HPDE6-E6E7 (cell line): ENCODE data around the gene RWDD1.
"Not testable (repeated sequence)": the region's sequence is repeated elsewhere in the genome, so short reads cannot be mapped to it uniquely, and the experiment has no call there.

ENCODE experiments used
- DNase-seq: peaks from one replicate; pipeline ENCODE4 v3.0.0; 2011; ENCODE audit warnings: missing footprints; ENCODE audit errors: extremely low spot score

RWDD1 gene

DNA sequence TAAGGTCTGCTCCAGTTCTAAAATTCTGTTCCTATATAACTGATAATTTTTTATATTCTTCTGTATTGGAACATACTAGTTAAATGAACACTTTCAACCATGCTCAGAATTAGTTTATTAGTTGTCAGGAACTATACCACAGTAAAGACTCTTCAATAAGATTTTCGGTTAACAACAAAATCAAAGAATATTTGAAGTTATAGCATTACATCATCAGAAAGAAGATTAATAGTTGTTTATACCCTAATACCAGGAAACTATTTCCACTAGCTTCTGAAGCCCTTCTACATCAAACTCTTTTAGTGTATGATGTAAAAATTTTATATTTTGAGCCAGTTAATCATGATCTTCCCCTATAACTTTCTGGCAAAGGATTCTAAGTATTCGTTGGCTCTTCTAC is 11.2 kb upstream of the RWDD1 start:
- no peak for DNase-seq

- peak; percentile 21 for DNase-seq
Observed at GRCh38 chr6:116561377-116562018, 9.8 kb upstream of the RWDD1 start.

- no peak for DNase-seq
Observed at GRCh38 chr6:116562019-116562403, 9.3 kb upstream of the RWDD1 start.

- DNase-seq: no peak
Observed at GRCh38 chr6:116562614-116563013, 8.7 kb upstream of the RWDD1 start.

- DNase-seq: no peak
Observed at GRCh38 chr6:116563830-116564229, 7.5 kb upstream of the RWDD1 start.

GRCh38 chr6:116564311-116564710 is 7.0 kb upstream of the RWDD1 start:
- DNase-seq: no peak

- no peak for DNase-seq
Observed at GRCh38 chr6:116564921-116565872, 6.1 kb upstream of the RWDD1 start.

DNA sequence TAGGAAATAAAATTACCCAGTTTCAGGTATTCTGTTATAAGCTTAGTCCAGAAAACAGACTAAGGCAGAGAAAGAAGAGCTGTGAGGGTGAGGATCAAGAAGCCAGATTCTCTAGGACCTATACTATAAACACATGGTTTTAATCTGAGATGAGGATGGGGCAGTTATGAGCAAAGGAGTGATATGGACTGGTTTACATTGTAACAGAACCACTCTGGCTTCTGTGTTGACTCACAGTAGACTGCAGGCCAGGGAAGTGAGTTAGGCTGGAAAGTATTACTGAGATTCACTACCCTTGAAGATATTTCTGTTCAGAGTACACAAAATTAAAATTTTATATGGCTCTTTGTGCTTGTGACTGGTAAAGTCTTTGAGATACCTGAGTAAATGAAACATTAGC is 3.2 kb upstream of the RWDD1 start:
- DNase-seq: no peak

GRCh38 chr6:116568821-116569755 is 2.2 kb upstream of the RWDD1 start:
- no peak for DNase-seq

- no peak for DNase-seq
Observed at GRCh38 chr6:116571683-116572000, 338 bp downstream of the RWDD1 start.

DNA sequence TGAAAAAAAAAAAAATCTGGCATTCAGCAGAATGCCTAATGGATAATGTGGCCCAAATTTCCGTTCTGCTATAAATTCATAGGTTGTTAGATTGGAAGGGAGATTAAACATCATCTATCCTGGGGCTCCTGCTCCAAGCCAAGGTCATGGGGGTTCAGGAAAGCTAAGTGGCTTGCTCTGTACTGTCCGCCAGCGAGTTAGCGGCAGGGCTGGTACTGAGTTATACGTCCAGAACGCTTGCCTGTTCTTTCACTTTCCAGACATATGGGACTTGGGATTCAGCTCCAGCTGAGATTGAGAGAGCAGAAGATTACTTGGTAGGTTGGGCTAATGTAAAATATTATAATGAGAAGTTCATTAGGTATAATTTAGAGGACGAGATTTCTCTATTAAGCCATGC is 858 bp downstream of the RWDD1 start:
- DNase-seq: no peak

DNA sequence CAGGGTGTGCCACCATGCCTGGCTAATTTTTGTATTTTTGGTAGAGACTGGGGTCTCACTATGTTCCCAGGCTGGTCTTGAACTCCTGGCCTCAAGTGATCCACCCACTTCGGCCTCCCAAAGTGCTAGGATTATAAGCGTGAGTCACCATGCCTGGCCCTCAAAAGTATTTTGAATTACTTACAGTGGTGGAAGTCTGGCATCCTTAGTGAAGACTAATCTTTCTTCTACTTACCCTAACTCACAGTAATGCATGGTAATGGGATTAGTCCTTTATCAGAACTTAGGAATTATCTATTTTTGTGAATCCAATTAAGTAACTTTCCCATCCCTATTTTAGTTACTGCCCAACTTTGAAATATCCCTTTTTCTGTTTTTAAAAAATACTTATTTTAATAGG is 3.9 kb downstream of the RWDD1 start:
- no peak for DNase-seq

GRCh38 chr6:116577486-116577885 is 6.2 kb downstream of the RWDD1 start:
- no peak for DNase-seq

DNA sequence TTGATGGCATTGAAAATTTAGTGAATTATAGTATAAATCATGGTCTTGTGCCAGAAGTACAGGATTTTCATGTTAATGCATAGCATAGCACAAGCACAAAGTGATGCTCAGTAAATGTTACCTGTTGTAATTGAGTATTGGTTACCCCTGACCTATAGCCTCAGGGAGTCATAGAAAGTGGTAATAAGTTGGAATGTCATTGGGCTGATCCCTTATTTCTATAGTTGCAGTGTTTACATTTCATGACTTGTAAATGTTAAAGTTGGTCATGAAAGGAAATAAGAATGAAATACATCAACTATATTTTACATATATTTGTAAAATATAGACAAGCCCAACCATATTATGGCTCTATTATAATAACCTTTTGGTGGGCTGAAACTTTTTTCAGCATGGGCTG is 7.0 kb downstream of the RWDD1 start:
- DNase-seq: no peak

DNA sequence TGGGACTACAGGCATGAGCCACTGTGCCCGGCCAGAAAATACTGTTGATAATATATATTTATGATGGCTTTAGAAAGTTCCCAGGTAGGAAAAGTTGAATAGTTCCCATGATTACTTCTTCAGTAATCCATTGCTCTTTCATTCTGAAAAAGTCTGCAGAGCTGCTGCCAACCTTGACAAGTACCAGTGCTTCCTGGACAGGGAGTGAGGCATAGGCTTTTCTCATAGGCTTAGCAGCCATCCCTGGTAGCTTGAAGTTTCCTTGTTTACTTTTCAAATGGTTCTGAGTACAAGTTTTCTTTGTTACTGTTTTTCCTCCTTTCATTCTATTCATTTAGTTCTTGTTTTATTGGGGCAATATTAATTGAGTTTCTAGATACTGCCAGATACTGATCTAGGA is 7.8 kb downstream of the RWDD1 start:
- DNase-seq: no peak

GRCh38 chr6:116580198-116580597 is 8.9 kb downstream of the RWDD1 start:
- no peak for DNase-seq

- DNase-seq: no peak
Observed at GRCh38 chr6:116586276-116586675, 15.0 kb downstream of the RWDD1 start.

DNA sequence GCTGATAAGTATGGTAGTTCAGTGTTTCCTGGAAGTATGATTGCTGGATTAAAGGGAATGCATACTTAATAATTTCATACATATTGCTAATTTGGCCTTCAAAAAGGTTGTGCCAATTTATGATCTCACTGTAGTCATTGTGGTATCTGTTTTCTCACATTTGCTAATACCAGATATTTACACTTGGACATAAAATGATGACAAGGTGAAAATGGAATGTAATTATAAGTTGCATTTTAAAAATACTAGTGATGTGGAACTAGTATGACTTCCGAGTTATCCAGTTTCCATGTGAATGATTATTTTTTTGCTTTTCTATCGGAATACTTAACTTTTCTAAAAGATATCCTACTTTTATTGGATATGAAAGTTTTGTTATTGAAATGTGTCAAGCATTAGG is 15.4 kb downstream of the RWDD1 start:
- DNase-seq: no peak

DNA sequence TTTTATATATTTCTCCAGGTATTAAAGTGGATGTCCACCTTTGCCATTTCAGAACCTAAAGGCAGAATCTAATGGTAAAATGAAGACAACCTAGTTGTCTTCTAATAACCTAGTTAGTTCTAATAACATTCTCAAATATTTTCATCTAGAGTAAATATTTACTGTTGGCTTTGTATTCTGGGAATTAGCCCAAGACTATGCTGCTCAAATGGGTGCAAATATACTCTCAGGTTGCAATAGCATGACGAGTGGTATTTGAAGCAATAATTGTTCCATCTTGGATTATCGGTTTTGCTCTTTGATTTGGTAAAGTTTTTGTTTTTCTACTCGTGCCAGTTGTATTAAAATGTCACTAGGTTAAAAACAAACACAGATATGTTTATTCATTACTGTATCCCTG is 23.9 kb downstream of the RWDD1 start:
- no peak for DNase-seq

DNA sequence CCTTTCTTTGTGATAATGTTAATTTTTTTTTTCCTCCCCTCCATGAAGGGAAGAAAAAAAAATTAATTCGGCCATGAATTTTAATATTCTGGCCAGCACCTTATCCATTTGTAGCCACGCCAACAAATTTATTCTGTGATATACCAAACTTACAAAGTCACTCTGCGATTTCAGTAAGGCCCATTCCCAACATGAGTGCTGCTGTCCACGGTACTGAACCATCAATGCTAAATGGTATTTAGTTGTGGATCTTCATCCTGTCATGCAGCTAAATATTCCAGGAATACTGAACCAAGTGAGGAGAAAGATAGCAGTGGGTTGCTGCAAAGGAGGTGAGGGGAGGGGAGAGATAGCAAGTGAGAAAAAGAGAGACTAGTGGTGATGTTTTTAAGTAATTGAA is 25.5 kb downstream of the RWDD1 start:
- DNase-seq: no peak

DNA sequence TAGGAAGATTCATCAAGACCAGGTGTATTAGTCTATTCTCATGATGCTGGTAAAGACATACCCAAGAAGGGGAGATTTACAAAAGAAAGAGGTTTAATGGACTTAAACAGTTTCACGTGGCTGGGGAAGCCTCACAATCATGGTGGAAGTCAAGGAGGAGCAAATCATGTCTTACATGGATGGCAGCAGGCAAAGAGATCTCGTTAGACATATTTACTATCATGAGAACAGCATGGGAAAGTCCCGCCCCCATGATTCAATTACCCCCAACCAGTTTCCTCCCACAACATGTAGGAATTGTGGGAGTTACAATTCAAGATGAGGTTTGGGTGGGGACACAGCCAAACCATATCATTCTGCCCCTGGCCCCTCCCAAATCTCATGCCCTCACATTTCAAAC is 32.6 kb downstream of the RWDD1 start:
- DNase-seq: not testable (repeated sequence)

DNA sequence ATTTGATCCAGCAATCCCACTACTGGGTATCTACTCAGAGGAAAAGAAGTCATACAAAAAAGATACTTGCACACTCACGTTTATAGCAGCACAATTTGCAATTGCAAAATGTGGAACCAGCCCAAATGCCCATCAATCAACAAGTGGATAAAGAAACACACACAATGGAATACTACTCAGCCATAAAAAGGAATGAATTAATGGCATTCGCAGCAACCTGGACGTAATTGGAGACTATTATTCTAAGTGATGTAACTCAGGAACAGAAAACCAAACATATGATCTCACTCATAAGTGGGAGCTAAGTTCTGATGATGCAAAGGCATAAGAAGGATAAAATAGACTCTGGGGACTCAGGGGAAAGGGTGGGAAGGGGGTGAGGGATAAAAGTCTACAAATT is 33.6 kb downstream of the RWDD1 start:
- DNase-seq: not testable (repeated sequence)
